K562 (cell line): ENCODE measurements around the gene CLSTN2. TPM values are rescaled to one million over a fixed set of nuclear protein-coding genes. Genes with fewer than 3 reads are reported as not detected.

Experiments used
- ATAC-seq: fragments of 200-7000 bp; cut with Tn5 transposase; 3 replicates; pipeline ENCODE4 v1.9.1; 2020; ENCODE audit warnings: moderate library complexity
- BruUV-seq: library from RNA; stranded (reverse); fragments of 400-500 nt; replicated peaks from 2 replicates; lab custom pipeline; 2021; lab: Mats Ljungman, UMichigan
- CTCF ChIA-PET: fragments of 300-600 bp; formaldehyde crosslinking; extraction: SDS; loops from one replicate; lab custom pipeline; 2021; ENCODE audit warnings: low intra/inter-chr PET ratio; lab: Yijun Ruan, JAX
- POLR2A ChIA-PET: fragments of 300-600, 350-650 bp; sonication (Branson Sonifier 250); formaldehyde crosslinking; extraction: SDS; loops from one replicate; lab custom pipeline; 2021; ENCODE audit warnings: antibody characterized with exemption, inconsistent platforms; lab: Yijun Ruan, JAX
- DNase-seq, 4 experiments: peaks; one replicate each; pipeline versions ENCODE4 v3.0.0 to v3.0.0-alpha.2; 2011 to 2018; ENCODE audit warnings: low spot score in 3 of 4, mixed read lengths in 3 of 4; ENCODE audit errors: extremely low read depth in 1 of 4
- FAIRE-seq: peaks from 2 replicates; lab custom pipeline; 2011; peaks lifted over from hg19 to GRCh38; lab: Jason Lieb, UNC
- H2AFZ ChIP-seq: 2 replicates; pipeline ENCODE4 v1.6.0; 2011; ENCODE audit warnings: low read depth, low read length, control low read depth, inconsistent platforms
- H3K27ac ChIP-seq: fragments of 200-600 bp; 3 replicates; pipeline ENCODE4 v1.8.0; 2011; ENCODE audit warnings: low read depth, mild to moderate bottlenecking, control low read depth, inconsistent platforms, low read length, moderate library complexity, mixed read lengths; ENCODE audit errors: extremely low read depth
- H3K27me3 ChIP-seq, 2 experiments: fragments of 300-600 bp in 1 of 2; 2 replicates in 1 of 2; 3 replicates in 1 of 2; pipeline versions ENCODE4 v1.6.0 to v1.8.0; 2011; ENCODE audit warnings: inconsistent platforms in 2 of 2, low read length in 2 of 2, mild to moderate bottlenecking in 1 of 2, mixed read lengths in 1 of 2, moderate library complexity in 1 of 2; ENCODE audit not compliant: control insufficient read depth in 2 of 2, insufficient read depth in 2 of 2
- H3K36me3 ChIP-seq: fragments of 300-600 bp; 3 replicates; pipeline ENCODE4 v1.8.0; 2011; ENCODE audit warnings: mild to moderate bottlenecking, low read length, inconsistent platforms; ENCODE audit not compliant: control insufficient read depth, insufficient read depth
- H3K4me1 ChIP-seq, 2 experiments: fragments of 200-600 bp in 1 of 2; replicated peaks in 1 of 2; 2 replicates in 1 of 2; 3 replicates in 1 of 2; pipeline versions ENCODE4 v1.5.1 to v1.8.0; 2011; ENCODE audit warnings: inconsistent platforms in 2 of 2, low read length in 2 of 2, mild to moderate bottlenecking in 1 of 2, mixed read lengths in 1 of 2, moderate library complexity in 1 of 2; ENCODE audit not compliant: control insufficient read depth in 2 of 2, insufficient read depth in 2 of 2
- H3K4me2 ChIP-seq: 2 replicates; pipeline ENCODE4 v1.6.1; 2011; ENCODE audit warnings: low read length, control low read depth, inconsistent platforms, mixed read lengths; ENCODE audit not compliant: insufficient read depth
- H3K4me3 ChIP-seq: fragments of 200-600 bp; sonication (generic), shearing (Covaris generic); 2 replicates; pipeline ENCODE4 v1.5.1; 2016; ENCODE audit warnings: control low read depth, inconsistent platforms
- H3K79me2 ChIP-seq: fragments of 200-600 bp; 3 replicates; pipeline ENCODE4 v1.8.0; 2011; ENCODE audit warnings: low read length, inconsistent platforms; ENCODE audit not compliant: control insufficient read depth, insufficient read depth
- H3K9ac ChIP-seq, 2 experiments: 2 replicates each; pipeline versions ENCODE4 v1.6.0 to v1.6.1; 2011; ENCODE audit warnings: low read depth in 2 of 2, low read length in 2 of 2, control low read depth in 1 of 2, inconsistent platforms in 1 of 2, mild to moderate bottlenecking in 1 of 2, mixed read lengths in 1 of 2; ENCODE audit not compliant: insufficient read depth in 1 of 2
- H3K9me1 ChIP-seq: one replicate; pipeline ENCODE4 v1.6.0; 2011; ENCODE audit warnings: inconsistent platforms, mild to moderate bottlenecking, low read length, moderate library complexity; ENCODE audit not compliant: control insufficient read depth, insufficient read depth
- H3K9me3 ChIP-seq: replicated peaks from 2 replicates; pipeline ENCODE4 v1.5.1; 2011; ENCODE audit warnings: low read depth, low read length, inconsistent platforms; ENCODE audit not compliant: control insufficient read depth, insufficient read depth
- H4K20me1 ChIP-seq: replicated peaks from 2 replicates; pipeline ENCODE4 v1.6.1; 2011; ENCODE audit warnings: low read length, inconsistent platforms, mixed read lengths; ENCODE audit not compliant: control insufficient read depth, insufficient read depth
- ARID2 ChIP-seq: fragments of 450-650 bp; IDR thresholded peaks from 2 replicates; pipeline ENCODE4 v1.6.1; 2017; ENCODE audit warnings: antibody characterized with exemption, mild to moderate bottlenecking
- CBX1 ChIP-seq: sonication (generic); IDR thresholded peaks from 2 replicates; pipeline ENCODE4 v1.6.1; 2016; ENCODE audit warnings: antibody characterized with exemption, low read depth, mild to moderate bottlenecking
- CREBBP ChIP-seq: IDR thresholded peaks from one replicate; pipeline ENCODE4 v1.6.1; 2012; ENCODE audit warnings: low read depth, mild to moderate bottlenecking, control low read depth, inconsistent platforms, low read length
- IFI16 ChIP-seq: fragments of 250-450 bp; sonication (Bioruptor Pico); IDR thresholded peaks from 2 replicates; pipeline ENCODE4 v2.1.2; 2022; ENCODE audit warnings: mild to moderate bottlenecking, inconsistent platforms
- MTA2 ChIP-seq: fragments of 450-650 bp; IDR thresholded peaks from 2 replicates; pipeline ENCODE4 v1.6.1; 2016; ENCODE audit warnings: low read depth
- SMARCA4 ChIP-seq: fragments of 450-650 bp; IDR thresholded peaks from 2 replicates; pipeline ENCODE4 v1.6.1; 2016
- ZBTB7A ChIP-seq: IDR thresholded peaks from 2 replicates; pipeline ENCODE4 v1.6.1; 2011; ENCODE audit warnings: low read depth, mild to moderate bottlenecking, low read length, moderate library complexity, borderline replicate concordance; ENCODE audit not compliant: control insufficient read depth
- WGBS: fragments of 100-300 bp; shearing (Covaris generic); methylation state at CpG from one replicate; pipeline ENCODE4 v1.1.6; 2016; ENCODE audit warnings: low coverage, mixed read lengths; ENCODE audit not compliant: insufficient coverage; ENCODE audit errors: missing lambda C conversion rate; 5-methylcytosine and 5-hydroxymethylcytosine counted together
- in situ Hi-C: fragments of 300-500 bp; cut with MboI; formaldehyde crosslinking; loops from 4 replicates; pipeline ENCODE4 v1.15.0; 2018; ENCODE audit warnings: inconsistent platforms, mixed read lengths
- intact Hi-C: fragments of 100-400 bp; cut with micrococcal nuclease; formaldehyde crosslinking; loops from 2 replicates; pipeline ENCODE4 v1.14.2; 2022
- polyA plus RNA-seq, 8 experiments: library from polyadenylated mRNA; depleted of rRNA in 4 of 8; stranded (reverse) in 5 of 8; unstranded in 3 of 8; fragments of >200 nt; fragmentation: Nextera tagmentation in 2 of 8; fragmentation: Illumina TruSeq in 1 of 8; extraction: Ambion mirVana in 2 of 8; extraction: Trizol in 1 of 8; gene quantifications; 2 replicates each; pipeline versions ENCODE4 v1.2.1 to v1.2.3, GENCODE V29; 2011 to 2014; ENCODE audit warnings: inconsistent platforms in 1 of 8, missing spikeins in 1 of 8
- total RNA-seq, 7 experiments: library from RNA; depleted of rRNA in 6 of 7; stranded (reverse); fragments of >200 nt in 6 of 7; fragmentation: Illumina TruSeq in 2 of 7; extraction: Trizol in 2 of 7; gene quantifications; 2 replicates each; pipeline versions ENCODE4 v1.2.1 to v1.2.3, GENCODE V29; 2011 to 2021; ENCODE audit warnings: low replicate concordance in 1 of 7
- TF ChIP-seq, protein P1 (sequence below): fragments of 250-450 bp; sonication (Bioruptor Pico); IDR thresholded peaks from 2 replicates; pipeline ENCODE4 v1.4.0; 2020; ENCODE audit warnings: mild to moderate bottlenecking, moderate library complexity

CLSTN2 gene
- total and polyA plus RNA-seq, 9 of the 15 experiments (the other 6 are each of a cell fraction or from before 2014, with no cell fraction given): 0.02 to 0.04 (median 0.04) TPM; not detected in 6

DNA sequence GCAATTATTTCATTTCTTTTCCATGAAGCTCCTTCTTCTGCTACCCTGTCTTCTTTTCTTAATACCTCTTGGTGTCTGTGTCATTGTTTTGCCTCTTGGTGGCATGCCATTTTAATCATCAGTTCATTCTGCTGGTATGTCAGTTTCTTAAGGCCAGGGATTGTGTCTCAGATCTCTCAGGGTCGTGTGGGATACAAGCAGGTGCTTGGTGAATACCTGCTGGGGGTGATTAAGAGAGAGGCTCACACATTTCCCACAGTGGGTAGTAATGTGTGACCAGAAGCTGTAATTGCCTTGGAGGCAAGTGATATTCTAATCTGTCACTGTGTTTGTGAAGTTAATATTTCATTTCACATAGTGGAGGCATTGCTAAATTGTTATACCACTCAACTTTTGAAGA lies 381.5 kb downstream of the CLSTN2 start:
- Histone ChIP-seq H3K79me2 (no peaks in the 10 kb centered on the region), H2AFZ (no peak overlapping the region), H3K9ac (no peak overlapping the region), H3K9me3 (no peaks in the 10 kb centered on the region), H3K36me3 (no peaks in the 10 kb centered on the region), H3K4me3 (no peak overlapping the region), H4K20me1 (no peaks in the 10 kb centered on the region), H3K27me3 (peaks cover 0 to 2% of the 10 kb centered on the region in 2 experiments; a peak in 1 of 5 replicates), H3K4me1 (no peaks in the 10 kb centered on the region), H3K4me2 (no peak overlapping the region), H3K27ac (no peak overlapping the region), H3K9me1 (no peaks in the 10 kb centered on the region)
- TF ChIP-seq MTA2: no peak
- TF ChIP-seq ZBTB7A: no peak
- TF ChIP-seq ARID2: no peak
- TF ChIP-seq, protein P1, sequence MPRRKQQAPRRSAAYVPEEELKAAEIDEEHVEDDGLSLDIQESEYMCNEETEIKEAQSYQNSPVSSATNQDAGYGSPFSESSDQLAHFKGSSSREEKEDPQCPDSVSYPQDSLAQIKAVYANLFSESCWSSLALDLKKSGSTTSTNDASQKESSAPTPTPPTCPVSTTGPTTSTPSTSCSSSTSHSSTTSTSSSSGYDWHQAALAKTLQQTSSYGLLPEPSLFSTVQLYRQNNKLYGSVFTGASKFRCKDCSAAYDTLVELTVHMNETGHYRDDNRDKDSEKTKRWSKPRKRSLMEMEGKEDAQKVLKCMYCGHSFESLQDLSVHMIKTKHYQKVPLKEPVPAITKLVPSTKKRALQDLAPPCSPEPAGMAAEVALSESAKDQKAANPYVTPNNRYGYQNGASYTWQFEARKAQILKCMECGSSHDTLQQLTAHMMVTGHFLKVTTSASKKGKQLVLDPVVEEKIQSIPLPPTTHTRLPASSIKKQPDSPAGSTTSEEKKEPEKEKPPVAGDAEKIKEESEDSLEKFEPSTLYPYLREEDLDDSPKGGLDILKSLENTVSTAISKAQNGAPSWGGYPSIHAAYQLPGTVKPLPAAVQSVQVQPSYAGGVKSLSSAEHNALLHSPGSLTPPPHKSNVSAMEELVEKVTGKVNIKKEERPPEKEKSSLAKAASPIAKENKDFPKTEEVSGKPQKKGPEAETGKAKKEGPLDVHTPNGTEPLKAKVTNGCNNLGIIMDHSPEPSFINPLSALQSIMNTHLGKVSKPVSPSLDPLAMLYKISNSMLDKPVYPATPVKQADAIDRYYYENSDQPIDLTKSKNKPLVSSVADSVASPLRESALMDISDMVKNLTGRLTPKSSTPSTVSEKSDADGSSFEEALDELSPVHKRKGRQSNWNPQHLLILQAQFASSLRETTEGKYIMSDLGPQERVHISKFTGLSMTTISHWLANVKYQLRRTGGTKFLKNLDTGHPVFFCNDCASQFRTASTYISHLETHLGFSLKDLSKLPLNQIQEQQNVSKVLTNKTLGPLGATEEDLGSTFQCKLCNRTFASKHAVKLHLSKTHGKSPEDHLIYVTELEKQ (CRISPR knock-in tag): no peak
- no peak for TF ChIP-seq IFI16
- TF ChIP-seq CREBBP: no peak
- no peak for TF ChIP-seq SMARCA4
- no peak for TF ChIP-seq CBX1
- DNase-seq (no peak), FAIRE-seq (no peak), ATAC-seq (no peak)
- in situ Hi-C loops: no loop called here
- ChIA-PET POLR2A (no interaction called here), CTCF (no interaction called here)
- BruUV-seq: no TSS peak
- intact Hi-C loops: no loop called here
- WGBS: 0% methylated on average over 1 of the region's 1 CpG
